Measurements from ENCODE around the gene ENDOD1. TPM values are rescaled to one million over a fixed set of nuclear protein-coding genes. Genes with fewer than 3 reads are reported as not detected.

Gene ENDOD1
- polyA plus RNA-seq, 3 donors: 1.3 to 3.4 (median 3.2) TPM

DNA sequence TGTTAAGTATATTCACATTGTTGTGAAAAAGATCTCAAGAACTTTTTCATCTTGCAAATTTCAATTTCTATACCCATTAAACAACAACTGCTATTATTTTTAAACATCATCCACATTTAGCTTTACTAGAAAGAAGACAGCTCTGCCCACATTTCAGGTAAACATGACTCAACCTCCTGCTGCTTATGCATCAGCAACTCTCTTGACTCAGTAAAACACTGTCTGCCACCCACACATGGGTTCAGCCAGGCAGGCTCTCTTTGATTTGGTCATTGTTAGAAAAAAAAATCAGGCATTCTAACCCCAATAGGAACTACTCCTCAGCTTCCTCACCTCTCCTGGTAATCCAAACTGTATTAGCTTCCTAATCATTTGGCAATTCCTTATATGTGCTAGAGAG is 5.1 kb upstream of the ENDOD1 start:
- H3K36me3 Mint-ChIP-seq: no peaks in the 10 kb centered on the region
- DNase-seq: no peak
- TF ChIP-seq, protein P1, sequence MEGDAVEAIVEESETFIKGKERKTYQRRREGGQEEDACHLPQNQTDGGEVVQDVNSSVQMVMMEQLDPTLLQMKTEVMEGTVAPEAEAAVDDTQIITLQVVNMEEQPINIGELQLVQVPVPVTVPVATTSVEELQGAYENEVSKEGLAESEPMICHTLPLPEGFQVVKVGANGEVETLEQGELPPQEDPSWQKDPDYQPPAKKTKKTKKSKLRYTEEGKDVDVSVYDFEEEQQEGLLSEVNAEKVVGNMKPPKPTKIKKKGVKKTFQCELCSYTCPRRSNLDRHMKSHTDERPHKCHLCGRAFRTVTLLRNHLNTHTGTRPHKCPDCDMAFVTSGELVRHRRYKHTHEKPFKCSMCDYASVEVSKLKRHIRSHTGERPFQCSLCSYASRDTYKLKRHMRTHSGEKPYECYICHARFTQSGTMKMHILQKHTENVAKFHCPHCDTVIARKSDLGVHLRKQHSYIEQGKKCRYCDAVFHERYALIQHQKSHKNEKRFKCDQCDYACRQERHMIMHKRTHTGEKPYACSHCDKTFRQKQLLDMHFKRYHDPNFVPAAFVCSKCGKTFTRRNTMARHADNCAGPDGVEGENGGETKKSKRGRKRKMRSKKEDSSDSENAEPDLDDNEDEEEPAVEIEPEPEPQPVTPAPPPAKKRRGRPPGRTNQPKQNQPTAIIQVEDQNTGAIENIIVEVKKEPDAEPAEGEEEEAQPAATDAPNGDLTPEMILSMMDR (IDR thresholded peaks at IDR 0.05): no peak
- Histone ChIP-seq H3K27me3 (ENCODE audit: control insufficient read depth in 2 of 2, insufficient read depth in 2 of 2, low read length in 2 of 2) (no peaks in the 10 kb centered on the region), H3K27ac (ENCODE audit: low read depth in 1 of 2, low read length in 2 of 2) (no peak overlapping the region), H3K4me3 (replicated peaks in 1 of 3; ENCODE audit: low read depth in 2 of 3, low read length in 3 of 3) (no peak overlapping the region), H3K36me3 (replicated peaks in 1 of 2; ENCODE audit: control insufficient read depth in 1 of 2, insufficient read depth in 2 of 2, low read length in 2 of 2) (no peaks in the 10 kb centered on the region), H3K4me1 (ENCODE audit: control insufficient read depth in 1 of 2, insufficient read depth in 2 of 2, low read length in 2 of 2) (peaks cover 8 to 10% of the 10 kb centered on the region in 2 donors), H3K9me3 (replicated peaks in 1 of 2; ENCODE audit: control insufficient read depth in 1 of 2, insufficient read depth in 1 of 2, low read length in 2 of 2) (no peaks in the 10 kb centered on the region), H4K20me1 (ENCODE audit: insufficient read depth, low read length) (no peaks in the 10 kb centered on the region), H3K4me2 (replicated peaks; ENCODE audit: extremely low read depth, low read length, poor library complexity, severe bottlenecking) (no peak overlapping the region), H3K9ac (ENCODE audit: insufficient read depth, low read length, poor library complexity, severe bottlenecking) (no peak overlapping the region), H3K79me2 (ENCODE audit: insufficient read depth, low read length) (no peaks in the 10 kb centered on the region), H2AFZ (ENCODE audit: insufficient read depth, low read depth, low read length, poor library complexity, severe bottlenecking) (no peak overlapping the region)
- no peaks in the 10 kb centered on the region for H3K9me3 Mint-ChIP-seq
- H3K4me3 Mint-ChIP-seq: no peak overlapping the region
- intact Hi-C loops (cut with micrococcal nuclease): loop anchor here in 1 of 2 donors (10.0 kb wide), 1 partner anchor 680 kb away; no protein-coding TSS in a partner anchor
- peaks cover 0 to 5% (median 3%) of the 10 kb centered on the region in 3 donors for H3K27me3 Mint-ChIP-seq (ENCODE audit: low read depth in 3 of 3)
- no peak overlapping the region for H3K27ac Mint-ChIP-seq
- peaks cover 9% of the 10 kb centered on the region for H3K4me1 Mint-ChIP-seq

DNA sequence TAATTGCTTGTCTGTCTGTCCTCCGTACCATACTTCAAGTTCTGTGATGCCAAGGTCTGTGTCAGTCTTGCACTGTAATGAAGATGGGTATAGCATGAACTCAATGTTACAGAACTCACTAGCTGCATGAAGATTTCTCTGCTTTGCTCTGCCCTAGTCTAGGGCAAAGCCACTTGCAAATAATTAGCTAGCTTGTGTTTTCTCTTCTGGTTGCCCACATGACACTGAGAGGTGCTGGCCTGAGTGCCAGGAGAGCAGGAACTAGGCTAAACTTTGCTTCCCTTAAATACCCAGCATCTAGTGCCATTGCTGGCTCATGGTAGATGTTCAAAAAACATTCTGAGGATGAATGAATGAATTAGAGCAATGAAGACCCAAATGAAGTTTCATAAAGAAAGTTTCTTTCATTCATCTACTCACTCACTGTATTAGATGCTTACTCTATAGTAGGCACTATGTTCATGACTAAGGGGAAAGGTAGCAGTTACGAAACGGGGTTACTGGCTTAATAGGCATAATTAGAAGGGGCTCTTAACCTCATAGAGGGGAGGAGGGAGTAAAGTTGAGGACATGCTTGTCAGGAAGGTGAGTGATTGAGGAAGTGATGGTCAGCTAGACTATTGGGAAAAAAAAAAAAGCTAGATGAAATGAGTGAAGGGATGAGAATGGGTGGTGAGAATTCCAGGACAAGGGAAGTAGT is 4.4 kb upstream of the ENDOD1 start:
- H3K4me3 Mint-ChIP-seq: no peak overlapping the region
- 90% methylated on average over 2 of the region's 3 CpGs for WGBS (ENCODE audit: insufficient coverage)
- H3K36me3 ChIP-seq (replicated peaks in 1 of 2; ENCODE audit: control insufficient read depth in 1 of 2, insufficient read depth in 2 of 2, low read length in 2 of 2): no peaks in the 10 kb centered on the region

More for the DNA sequence above, 4.4 kb upstream of the ENDOD1 start:
- Mint-ChIP-seq H3K9me3 (no peaks in the 10 kb centered on the region), H3K36me3 (no peaks in the 10 kb centered on the region), H3K4me1 (peaks cover 10% of the 10 kb centered on the region), H3K27ac (peak overlapping the region in 1 of 7 donors; percentile 15), H3K27me3 (ENCODE audit: low read depth in 3 of 3) (peaks cover under 1 to 3% (median 2%) of the 10 kb centered on the region in 3 donors)
- Histone ChIP-seq H3K27me3 (ENCODE audit: control insufficient read depth in 2 of 2, insufficient read depth in 2 of 2, low read length in 2 of 2) (no peaks in the 10 kb centered on the region), H3K79me2 (ENCODE audit: insufficient read depth, low read length) (no peaks in the 10 kb centered on the region), H3K9ac (ENCODE audit: insufficient read depth, low read length, poor library complexity, severe bottlenecking) (no peak overlapping the region), H3K4me2 (replicated peaks; ENCODE audit: extremely low read depth, low read length, poor library complexity, severe bottlenecking) (no peak overlapping the region), H4K20me1 (ENCODE audit: insufficient read depth, low read length) (no peaks in the 10 kb centered on the region), H2AFZ (ENCODE audit: insufficient read depth, low read depth, low read length, poor library complexity, severe bottlenecking) (no peak overlapping the region), H3K4me1 (ENCODE audit: control insufficient read depth in 1 of 2, insufficient read depth in 2 of 2, low read length in 2 of 2) (peaks cover 10 to 16% of the 10 kb centered on the region in 2 donors), H3K4me3 (replicated peaks in 1 of 3; ENCODE audit: low read depth in 2 of 3, low read length in 3 of 3) (no peak overlapping the region), H3K9me3 (replicated peaks in 1 of 2; ENCODE audit: control insufficient read depth in 1 of 2, insufficient read depth in 1 of 2, low read length in 2 of 2) (no peaks in the 10 kb centered on the region), H3K27ac (ENCODE audit: low read depth in 1 of 2, low read length in 2 of 2) (no peak overlapping the region)
- intact Hi-C loops (cut with micrococcal nuclease): loop anchor here (5.0 to 10.0 kb wide), 2 partner anchors 108 to 680 kb away; no protein-coding TSS in a partner anchor
- TF ChIP-seq, protein P1 (IDR thresholded peaks at IDR 0.05): no peak
- no peak for DNase-seq

Measured in CD14-positive monocyte (primary cell).